ENCODE data around the gene PSPN. TPM values are rescaled to one million over a fixed set of nuclear protein-coding genes. Genes with fewer than 3 reads are reported as not detected.

The PSPN gene, protein sequence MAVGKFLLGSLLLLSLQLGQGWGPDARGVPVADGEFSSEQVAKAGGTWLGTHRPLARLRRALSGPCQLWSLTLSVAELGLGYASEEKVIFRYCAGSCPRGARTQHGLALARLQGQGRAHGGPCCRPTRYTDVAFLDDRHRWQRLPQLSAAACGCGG
- total RNA-seq: under 1 TPM; 0.81 to 0.85 TPM
- 1.4 TPM for polyA plus RNA-seq (2013, experiment 1 of 2)
- 1.3 TPM for polyA plus RNA-seq (2013, experiment 2 of 2)
- 1.2 to 11.9 (median 4.4) reads per million in 172 experiments for total RNA-seq

DNA sequence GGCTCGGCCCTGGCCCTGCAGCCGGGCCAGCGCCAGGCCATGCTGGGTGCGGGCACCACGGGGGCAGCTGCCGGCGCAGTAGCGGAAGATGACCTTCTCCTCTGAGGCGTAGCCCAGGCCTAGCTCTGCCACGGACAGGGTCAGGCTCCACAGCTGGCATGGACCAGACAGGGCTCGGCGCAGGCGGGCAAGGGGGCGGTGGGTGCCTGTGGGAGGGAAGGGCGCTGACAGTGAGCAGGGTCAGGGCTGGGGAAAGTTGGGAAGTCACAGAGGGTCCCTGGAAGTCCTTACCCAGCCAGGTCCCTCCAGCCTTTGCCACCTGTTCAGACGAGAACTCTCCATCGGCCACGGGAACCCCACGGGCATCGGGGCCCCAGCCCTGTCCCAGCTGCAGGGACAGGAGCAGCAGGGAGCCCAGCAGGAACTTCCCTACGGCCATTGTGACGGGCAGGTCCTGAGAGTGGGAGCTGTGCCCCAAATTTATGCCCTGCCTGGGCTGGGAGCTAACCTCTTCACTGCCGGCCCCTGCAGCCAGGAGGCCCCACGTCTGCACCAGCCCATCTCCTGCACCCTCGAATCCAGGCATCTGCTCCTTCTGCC is at the start of gene PSPN:
PSPN (minus strand) TSS at position 523 of the 600 bp plus-strand sequence; CDS start at position 439, 84 bp downstream.
- intact Hi-C loops (cut with DNase I, micrococcal nuclease): loop anchor here in 1 of 2 experiments (10.0 kb wide), 2 partner anchors 401 to 471 kb away; partner anchors contain the start of genes NDUFA11, RANBP3 and VMAC
- peaks cover 13% of the 10 kb centered on the region for H3K4me1 Mint-ChIP-seq (ENCODE audit: low read depth)
- H3K36me3 Mint-ChIP-seq (ENCODE audit: low read depth): peaks cover 51% of the 10 kb centered on the region
- peak within 1 kb of the TSS; percentile 39 for H3K27ac Mint-ChIP-seq
- H3K9me3 Mint-ChIP-seq: no peaks in the 10 kb centered on the region
- ChIA-PET POLR2A (interaction anchor here (0.9 to 1.5 kb wide), 2 partner anchors 14 to 17 kb away, joined by 3 to 4 read pairs; partner anchors contain the start of genes CLPP and GTF2F1), CTCF (no interaction called here)
- Histone ChIP-seq H3K9me3 (ENCODE audit: control insufficient read depth in 1 of 2, insufficient read depth in 1 of 2, low read length in 2 of 2) (peaks cover 0 to 5% of the 10 kb centered on the region in 2 experiments), H3K27me3 (ENCODE audit: control insufficient read depth in 1 of 2, insufficient read depth in 2 of 2, low read length in 2 of 2) (no peaks in the 10 kb centered on the region), H3K4me3 (ENCODE audit: low read length) (no peak within 1 kb of the TSS), H3K4me1 (ENCODE audit: insufficient read depth, low read length) (peaks cover 18% of the 10 kb centered on the region), H3K27ac (ENCODE audit: low read depth in 1 of 2, low read length in 2 of 2) (no peak within 1 kb of the TSS), H3K36me3 (ENCODE audit: insufficient read depth, low read length) (peaks cover 22% of the 10 kb centered on the region)
- no peak for DNase-seq
- no peak within 1 kb of the TSS for H3K4me3 Mint-ChIP-seq
- TF ChIP-seq, protein P1, sequence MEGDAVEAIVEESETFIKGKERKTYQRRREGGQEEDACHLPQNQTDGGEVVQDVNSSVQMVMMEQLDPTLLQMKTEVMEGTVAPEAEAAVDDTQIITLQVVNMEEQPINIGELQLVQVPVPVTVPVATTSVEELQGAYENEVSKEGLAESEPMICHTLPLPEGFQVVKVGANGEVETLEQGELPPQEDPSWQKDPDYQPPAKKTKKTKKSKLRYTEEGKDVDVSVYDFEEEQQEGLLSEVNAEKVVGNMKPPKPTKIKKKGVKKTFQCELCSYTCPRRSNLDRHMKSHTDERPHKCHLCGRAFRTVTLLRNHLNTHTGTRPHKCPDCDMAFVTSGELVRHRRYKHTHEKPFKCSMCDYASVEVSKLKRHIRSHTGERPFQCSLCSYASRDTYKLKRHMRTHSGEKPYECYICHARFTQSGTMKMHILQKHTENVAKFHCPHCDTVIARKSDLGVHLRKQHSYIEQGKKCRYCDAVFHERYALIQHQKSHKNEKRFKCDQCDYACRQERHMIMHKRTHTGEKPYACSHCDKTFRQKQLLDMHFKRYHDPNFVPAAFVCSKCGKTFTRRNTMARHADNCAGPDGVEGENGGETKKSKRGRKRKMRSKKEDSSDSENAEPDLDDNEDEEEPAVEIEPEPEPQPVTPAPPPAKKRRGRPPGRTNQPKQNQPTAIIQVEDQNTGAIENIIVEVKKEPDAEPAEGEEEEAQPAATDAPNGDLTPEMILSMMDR (IDR thresholded peaks at IDR 0.05): no peak
- no peak for ATAC-seq (ENCODE audit: poor library complexity)
- H3K27me3 Mint-ChIP-seq: no peaks in the 10 kb centered on the region

DNA sequence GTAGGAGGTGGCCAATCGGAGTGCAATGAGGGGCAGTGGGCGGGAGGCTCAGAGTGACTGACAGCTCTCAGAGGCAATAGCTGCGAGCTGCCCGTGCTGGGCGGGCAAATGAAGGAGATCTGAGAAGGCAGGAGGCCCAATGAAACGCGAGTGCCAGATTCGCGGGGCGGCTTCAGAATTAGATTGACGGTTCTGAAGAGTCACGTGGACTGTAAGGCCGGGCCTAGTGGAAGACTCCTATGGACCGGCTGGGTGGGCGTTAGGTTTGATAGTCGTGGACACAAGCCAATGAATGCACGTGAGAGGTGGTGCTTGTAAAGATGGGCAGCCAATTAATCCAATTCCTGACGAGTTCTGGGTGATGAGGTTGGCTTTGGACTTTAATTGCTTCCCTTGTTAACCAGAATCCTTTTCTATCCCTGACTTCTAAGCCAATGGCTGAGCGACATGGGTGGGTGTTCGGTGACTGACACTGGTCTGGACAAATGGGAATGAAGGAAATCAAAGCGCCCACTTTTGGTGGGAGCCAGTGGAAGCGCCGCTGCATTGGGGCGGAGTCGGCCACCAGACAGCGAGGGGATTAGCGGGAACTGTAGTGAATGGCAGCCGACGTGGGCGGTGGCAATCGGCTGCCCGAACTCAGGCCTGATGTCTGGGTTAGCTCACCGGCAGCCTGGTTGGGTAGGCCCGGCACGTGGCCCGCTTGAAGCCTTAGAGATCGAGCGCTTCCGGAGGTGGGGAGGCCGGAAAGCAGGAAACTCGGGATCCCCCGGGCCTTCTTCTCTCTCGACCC is 49.4 kb upstream of the PSPN start:
- Histone ChIP-seq H3K4me3 (ENCODE audit: low read length) (peak overlapping the region; percentile 46), H3K27ac (ENCODE audit: low read depth in 1 of 2, low read length in 2 of 2) (peak overlapping the region; percentile 75 to 87), H3K36me3 (ENCODE audit: insufficient read depth, low read length) (peaks cover 23% of the 10 kb centered on the region), H3K4me1 (ENCODE audit: insufficient read depth, low read length) (peaks cover 48% of the 10 kb centered on the region), H3K27me3 (ENCODE audit: control insufficient read depth in 1 of 2, insufficient read depth in 2 of 2, low read length in 2 of 2) (no peaks in the 10 kb centered on the region), H3K9me3 (ENCODE audit: control insufficient read depth in 1 of 2, insufficient read depth in 1 of 2, low read length in 2 of 2) (peaks cover 0 to 6% of the 10 kb centered on the region in 2 experiments)
- ATAC-seq (ENCODE audit: poor library complexity): peak; percentile 83
- intact Hi-C loops (cut with DNase I, micrococcal nuclease): loop anchor here (1.0 to 2.0 kb wide), 5 partner anchors 32 to 79 kb away; partner anchors contain the start of genes ALKBH7 (in 2 of the 2) and GTF2F1 (in 2 of the 2)
- no peaks in the 10 kb centered on the region for H3K27me3 Mint-ChIP-seq
- H3K4me1 Mint-ChIP-seq (ENCODE audit: low read depth): peaks cover 37% of the 10 kb centered on the region
- peak; percentile 96 to 100 (median 98) for DNase-seq
- peaks cover 34% of the 10 kb centered on the region for H3K36me3 Mint-ChIP-seq (ENCODE audit: low read depth)
- POLR2A ChIA-PET: interaction anchor here (0.6 to 3.6 kb wide), 21 partner anchors 13 to 1518 kb away, joined by 3 to 53 read pairs (median 4); partner anchors contain the start of genes ALKBH7, CLPP, DENND1C and GPR108
- H3K4me3 Mint-ChIP-seq: peak overlapping the region; percentile 90
- peak overlapping the region; percentile 81 for H3K27ac Mint-ChIP-seq
- TF ChIP-seq, protein P1 (IDR thresholded peaks at IDR 0.05): no peak
- CTCF ChIA-PET: no interaction called here
- no peaks in the 10 kb centered on the region for H3K9me3 Mint-ChIP-seq

All from CD4-positive, alpha-beta T cell (primary cell).